DND-41 (cell line): ENCODE measurements around the gene CLCN3.

Source experiments
- EZH2 ChIP-seq: IDR thresholded peaks from 3 replicates; pipeline ENCODE4 v1.6.1; 2012; ENCODE audit warnings: borderline replicate concordance, low read depth, mild to moderate bottlenecking, moderate library complexity, low read length, inconsistent platforms; ENCODE audit not compliant: severe bottlenecking
- TF ChIP-seq, protein P1 (sequence below): IDR thresholded peaks from 2 replicates; pipeline ENCODE4 v1.5.1; 2012; ENCODE audit warnings: borderline replicate concordance, low read length, moderate library complexity, mild to moderate bottlenecking; ENCODE audit not compliant: poor library complexity, severe bottlenecking; ENCODE audit errors: extremely low read depth

DNA sequence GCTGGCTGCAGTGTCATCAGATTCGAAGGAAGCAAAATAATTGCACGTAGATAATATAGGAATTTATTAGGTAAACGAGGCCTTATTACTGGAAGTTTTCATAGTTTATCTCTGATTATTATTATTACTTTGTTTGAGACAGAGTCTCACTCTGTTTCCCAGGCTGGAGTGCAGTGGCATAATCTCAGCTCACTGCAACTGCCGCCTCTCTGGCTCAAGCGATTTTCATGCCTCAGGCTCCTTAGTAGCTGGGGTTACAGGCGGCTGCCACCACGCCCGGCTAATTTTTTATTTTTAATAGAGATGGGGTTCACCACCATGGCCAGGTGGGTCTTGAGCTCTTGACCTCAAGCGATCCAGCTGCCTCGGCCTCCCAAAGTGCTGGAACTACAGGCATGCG is 12.5 kb downstream of the CLCN3 start:
- TF ChIP-seq, protein P1, sequence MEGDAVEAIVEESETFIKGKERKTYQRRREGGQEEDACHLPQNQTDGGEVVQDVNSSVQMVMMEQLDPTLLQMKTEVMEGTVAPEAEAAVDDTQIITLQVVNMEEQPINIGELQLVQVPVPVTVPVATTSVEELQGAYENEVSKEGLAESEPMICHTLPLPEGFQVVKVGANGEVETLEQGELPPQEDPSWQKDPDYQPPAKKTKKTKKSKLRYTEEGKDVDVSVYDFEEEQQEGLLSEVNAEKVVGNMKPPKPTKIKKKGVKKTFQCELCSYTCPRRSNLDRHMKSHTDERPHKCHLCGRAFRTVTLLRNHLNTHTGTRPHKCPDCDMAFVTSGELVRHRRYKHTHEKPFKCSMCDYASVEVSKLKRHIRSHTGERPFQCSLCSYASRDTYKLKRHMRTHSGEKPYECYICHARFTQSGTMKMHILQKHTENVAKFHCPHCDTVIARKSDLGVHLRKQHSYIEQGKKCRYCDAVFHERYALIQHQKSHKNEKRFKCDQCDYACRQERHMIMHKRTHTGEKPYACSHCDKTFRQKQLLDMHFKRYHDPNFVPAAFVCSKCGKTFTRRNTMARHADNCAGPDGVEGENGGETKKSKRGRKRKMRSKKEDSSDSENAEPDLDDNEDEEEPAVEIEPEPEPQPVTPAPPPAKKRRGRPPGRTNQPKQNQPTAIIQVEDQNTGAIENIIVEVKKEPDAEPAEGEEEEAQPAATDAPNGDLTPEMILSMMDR, result no peak
- TF ChIP-seq EZH2, result no peak
